Skeletal muscle cell (primary cell): ENCODE results near the gene TMTC2.
"Not testable (repeated sequence)": the region's sequence is repeated elsewhere in the genome, so short reads cannot be mapped to it uniquely, and the experiment has no call there.

Source experiments
- DNase-seq: peaks from one replicate; pipeline ENCODE4 v3.0.0-alpha.2; 2010; ENCODE audit warnings: low read depth
- H3K4me3 ChIP-seq: 2 replicates; pipeline ENCODE4 v1.5.1; 2011; ENCODE audit warnings: low read depth, mild to moderate bottlenecking, control low read depth, low read length, moderate library complexity

Gene TMTC2

DNA sequence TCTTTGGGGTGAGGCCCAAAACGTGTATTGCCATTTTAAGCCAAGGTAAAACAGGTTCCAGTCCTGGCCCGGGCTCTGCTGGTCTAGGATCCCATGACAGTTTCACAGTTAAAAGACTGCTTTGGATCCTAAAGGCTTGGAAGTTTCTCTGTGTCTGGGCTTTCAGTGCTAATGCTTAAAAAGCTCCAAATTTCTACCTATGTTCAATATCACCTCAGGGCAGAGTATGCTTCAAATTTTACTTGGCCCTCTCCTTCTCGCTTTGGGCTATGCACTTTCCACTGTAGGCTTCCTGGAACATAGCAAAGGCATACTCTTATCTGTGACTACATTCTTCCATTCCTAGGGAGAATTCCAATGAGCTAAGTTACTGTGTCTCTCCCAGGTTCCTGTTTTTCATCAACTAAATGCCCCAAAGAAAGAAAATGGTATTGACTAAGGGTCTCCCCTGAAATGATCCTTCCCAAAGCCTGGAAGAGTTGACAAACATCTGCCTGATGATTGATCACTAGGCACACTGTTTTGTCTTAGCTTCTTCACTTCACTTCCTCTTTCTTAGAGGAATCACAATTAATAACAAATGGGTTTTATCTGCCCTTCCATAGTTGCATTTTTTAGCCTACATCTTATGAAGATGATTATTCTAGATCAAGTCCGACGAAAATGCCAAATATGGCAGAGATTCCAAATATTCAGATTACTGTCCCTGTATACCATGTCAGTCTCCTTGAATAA, 79.4 kb downstream of the TMTC2 start:
- no peak overlapping the region for H3K4me3 ChIP-seq
- no peak for DNase-seq

DNA sequence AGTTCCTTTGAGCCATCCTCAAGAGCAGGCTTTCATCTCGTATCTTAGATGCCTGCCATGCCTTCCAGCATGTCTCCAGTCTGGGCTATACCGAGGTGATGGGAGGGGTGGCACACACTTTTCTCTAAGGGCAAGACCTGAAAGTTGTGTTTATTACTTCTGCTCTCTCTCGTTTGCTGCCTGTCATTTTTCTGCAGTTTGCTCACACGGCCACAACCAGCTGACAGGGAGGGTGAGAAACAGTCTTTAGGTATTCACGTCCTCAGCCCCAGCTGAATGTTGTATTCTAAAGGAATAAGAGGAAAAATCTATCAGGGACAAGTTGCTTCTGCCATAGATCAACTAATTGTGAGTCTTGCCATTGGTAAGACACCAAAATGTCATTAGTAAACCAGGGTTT, 88.0 kb downstream of the TMTC2 start:
- no peak overlapping the region for H3K4me3 ChIP-seq
- DNase-seq = no peak

DNA sequence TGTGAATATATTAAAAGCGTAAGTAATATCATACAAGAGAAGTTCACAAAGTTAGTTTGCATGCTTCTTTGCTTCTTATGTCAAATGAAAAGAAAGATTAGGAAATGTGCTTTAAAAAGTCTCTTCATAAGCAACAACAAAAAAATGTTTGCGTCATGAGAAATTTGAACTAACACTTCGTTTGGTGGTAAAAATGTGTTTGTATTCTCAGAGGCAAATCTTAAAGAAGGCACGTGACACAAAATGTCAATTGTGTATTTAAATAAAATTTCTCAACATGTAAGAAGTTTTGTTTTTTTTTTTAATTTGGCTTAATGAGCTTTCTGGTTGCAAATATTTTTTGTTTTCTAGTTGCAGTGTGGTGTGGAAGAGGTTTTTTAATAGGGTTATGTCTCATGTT, 93.8 kb downstream of the TMTC2 start:
- DNase-seq = no peak
- H3K4me3 ChIP-seq = no peak overlapping the region

DNA sequence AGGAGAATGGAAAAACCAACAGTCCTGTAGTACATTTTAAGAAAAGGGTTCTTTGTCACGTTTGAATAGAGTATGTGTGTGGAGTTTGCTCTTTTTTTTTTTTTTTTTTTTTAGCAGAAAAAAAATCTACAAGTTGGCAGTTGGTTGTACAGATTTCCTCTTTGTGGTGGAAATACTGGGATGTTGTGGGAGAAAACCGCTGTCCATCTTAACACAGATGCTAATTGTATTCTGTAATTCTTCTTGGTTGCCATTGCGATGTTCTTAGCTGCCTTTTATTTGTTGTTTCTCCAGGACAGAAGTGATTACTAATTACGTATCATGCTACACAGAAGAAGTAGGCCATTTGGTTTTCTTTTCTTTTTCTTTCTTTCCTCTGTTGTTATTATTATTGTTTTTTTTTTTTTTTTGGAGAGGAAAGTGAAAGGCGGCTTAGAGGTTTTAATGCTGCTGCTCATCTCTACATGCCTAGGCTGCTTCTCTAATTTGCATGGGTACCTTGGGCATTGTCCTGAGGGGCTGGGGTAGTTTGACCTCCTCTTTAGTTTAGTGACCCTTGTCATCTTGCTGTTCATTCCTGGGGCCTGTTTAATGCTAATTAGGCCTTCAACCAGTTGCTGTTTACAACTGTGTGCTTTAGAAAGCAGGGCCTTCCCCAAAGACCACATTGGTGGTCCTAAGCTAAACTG, 94.7 kb downstream of the TMTC2 start:
- DNase-seq = no peak
- no peak overlapping the region for H3K4me3 ChIP-seq

DNA sequence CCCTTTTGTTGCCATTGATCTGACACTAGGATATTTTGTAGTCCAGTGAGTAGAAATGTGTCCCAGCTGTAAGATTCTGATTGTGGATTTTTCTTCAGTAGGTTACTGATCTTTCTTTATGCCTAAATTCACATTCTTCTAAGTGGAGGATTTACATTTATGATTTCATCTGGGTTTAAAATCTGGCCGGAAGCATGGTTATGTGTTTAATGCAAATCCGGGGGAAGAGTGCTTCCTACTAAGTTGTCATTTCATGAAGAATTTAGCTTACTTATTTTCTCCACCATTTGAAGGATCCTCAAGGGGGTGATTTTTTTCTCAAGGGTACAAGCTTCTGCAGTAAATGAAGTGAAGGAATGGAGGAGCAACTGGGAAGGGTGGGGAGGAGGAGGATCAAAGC, 96.7 kb downstream of the TMTC2 start:
- H3K4me3 ChIP-seq = no peak overlapping the region
- DNase-seq = no peak

DNA sequence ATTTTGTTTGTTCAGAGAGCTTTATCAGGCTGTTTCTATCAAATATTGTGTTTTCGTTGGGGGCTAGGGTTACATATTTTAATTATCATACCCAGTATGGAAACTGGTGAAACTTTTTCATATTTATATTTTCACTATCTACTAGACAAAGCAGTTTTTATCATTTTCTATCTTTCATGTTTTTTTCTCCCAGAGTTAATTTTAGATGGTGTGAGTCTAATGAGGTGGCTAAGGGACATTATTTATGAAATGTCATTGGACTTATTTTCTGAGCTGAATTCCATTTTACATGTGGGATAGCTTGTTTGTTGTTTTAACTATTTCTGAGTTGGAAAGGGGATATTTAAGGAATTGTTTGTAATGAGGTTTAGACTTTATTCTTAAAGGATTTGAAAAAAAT, 100.3 kb downstream of the TMTC2 start:
- no peak overlapping the region for H3K4me3 ChIP-seq
- no peak for DNase-seq

DNA sequence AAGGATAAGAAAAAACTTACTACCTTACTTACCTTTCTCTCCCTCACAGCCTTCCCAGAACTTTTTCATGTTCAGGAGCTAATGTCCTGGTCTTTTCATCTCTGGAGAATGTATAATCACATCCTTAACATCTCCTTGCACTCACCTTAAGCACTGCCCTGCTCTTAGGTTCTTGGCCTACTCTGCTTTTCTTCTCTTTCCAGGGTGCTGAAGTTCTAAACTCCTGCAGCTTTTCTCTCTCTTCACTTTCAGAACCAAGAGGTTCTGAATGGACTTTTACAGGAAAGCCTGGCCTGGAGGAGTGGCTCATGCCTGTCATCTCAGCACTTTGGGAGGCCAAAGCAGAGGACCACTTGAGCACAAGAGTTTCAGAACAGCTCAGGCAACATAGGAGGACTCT, 101.9 kb downstream of the TMTC2 start:
- no peak for DNase-seq
- no peak overlapping the region for H3K4me3 ChIP-seq

DNA sequence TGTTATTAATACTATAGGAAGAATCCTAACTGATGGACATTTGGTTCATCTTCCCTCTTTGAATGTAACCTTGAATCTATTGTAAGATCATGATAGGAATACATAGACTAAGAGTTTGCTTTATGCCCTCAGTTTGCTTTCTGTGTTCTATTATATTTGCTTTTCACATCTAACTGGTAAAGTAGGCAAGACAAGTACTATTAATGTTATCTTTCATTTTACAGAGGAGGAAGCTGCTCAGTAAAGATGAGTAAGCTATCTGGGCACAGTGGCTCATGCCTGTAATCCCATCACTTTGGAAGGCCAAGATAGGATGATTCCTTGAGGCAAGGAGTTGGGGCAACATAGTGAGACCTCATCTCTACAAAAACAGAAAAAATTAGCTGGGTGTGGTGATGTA, 103.0 kb downstream of the TMTC2 start:
- no peak overlapping the region for H3K4me3 ChIP-seq
- DNase-seq = no peak

DNA sequence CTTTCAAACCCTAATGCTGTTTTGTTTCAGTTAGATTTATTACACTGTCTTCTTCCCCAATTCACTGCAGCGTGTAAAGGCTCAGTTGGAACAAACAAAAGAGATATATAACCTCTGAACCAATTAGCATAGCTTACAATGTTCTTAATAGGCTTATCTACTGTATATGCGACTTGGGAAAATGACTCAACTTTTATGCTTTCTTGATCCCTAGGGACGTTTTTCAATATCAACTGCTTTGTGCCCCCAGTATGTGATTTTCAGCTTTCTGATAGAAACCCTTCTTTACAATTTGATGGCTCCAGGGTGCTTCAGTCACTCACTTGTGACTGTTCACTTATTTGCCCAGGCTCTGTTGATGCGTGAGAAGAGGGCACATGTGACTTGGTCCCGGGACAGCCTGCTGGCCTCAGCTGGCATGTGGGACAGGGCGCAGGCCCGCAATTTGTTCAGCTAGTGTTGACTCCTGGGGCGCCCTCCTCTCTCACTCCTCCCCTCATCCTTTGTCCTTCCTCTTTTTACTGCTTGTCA, 107.1 kb downstream of the TMTC2 start:
- DNase-seq = no peak
- no peak overlapping the region for H3K4me3 ChIP-seq

DNA sequence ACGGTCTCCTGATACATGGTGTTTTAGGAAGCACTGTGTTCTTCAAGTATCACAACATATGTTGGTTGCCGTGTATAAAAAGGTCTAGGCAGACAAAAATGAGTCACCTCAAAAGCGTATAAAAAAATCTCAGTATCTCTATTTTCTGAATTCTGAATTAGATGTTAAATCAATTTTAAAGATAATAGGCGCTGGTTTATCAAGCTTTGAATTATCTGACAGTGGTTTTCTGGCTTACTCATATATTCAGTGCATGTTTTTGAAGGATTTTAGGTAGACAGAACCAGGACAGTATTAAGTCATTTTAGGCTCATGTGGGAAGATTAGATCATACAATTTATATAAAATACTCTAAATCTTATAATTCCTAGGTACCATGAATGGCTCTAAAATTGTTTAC, 110.8 kb downstream of the TMTC2 start:
- no peak for DNase-seq

DNA sequence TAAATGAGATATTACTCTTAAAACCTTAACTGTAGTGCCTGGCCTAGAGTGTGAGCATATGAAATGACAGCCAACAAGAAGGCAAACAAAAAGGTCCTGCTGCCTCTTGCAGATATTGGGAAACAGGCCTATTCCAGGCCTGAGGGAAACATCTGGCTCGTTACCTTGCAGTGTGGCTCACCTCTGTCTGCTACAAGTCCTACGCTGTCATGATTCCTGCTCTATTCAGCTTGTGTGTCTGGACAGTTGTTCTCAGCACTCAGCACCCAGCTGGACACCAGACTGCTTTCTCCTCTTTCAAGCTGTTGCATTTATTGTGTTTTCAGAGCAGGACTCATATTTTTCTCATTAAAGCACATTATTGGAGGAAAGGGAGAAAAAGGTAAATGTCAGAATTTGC, 113.5 kb downstream of the TMTC2 start:
- DNase-seq = no peak
- H3K4me3 ChIP-seq = no peak overlapping the region

More for the DNA sequence above, 110.8 kb downstream of the TMTC2 start:
- no peak overlapping the region for H3K4me3 ChIP-seq

DNA sequence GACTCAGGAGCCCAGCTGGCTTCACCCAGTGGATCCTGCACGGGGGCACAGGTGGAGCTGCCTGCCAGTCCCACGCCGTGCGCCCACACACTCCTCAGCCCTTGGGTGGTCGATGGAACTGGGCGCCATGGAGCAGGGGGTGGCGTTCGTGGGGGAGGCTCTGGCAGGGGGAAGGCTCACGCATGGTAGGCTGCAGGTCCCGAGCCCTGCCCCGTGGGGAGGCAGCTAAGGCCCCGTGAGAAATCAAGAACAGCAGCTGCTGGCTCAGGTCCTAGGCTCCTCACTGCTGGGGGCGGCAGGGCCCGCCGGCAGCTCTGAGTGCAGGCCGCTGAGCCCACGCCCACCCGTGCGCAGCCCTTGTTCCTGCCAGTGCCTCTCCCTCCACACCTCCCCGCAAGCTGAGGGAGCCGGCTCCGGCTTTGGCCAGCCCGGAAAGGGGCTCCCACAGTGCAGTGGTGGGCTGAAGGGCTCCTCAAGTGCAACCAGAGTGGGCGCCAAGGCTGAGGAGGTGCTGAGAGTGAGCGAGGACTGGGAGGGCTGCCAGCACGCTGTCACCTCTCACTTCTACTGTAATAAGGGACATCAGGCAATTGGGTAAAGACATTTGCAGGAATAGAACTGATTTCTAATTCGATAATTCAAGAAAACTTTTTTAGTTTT, 115.4 kb downstream of the TMTC2 start:
- no peak overlapping the region for H3K4me3 ChIP-seq
- DNase-seq = no peak

DNA sequence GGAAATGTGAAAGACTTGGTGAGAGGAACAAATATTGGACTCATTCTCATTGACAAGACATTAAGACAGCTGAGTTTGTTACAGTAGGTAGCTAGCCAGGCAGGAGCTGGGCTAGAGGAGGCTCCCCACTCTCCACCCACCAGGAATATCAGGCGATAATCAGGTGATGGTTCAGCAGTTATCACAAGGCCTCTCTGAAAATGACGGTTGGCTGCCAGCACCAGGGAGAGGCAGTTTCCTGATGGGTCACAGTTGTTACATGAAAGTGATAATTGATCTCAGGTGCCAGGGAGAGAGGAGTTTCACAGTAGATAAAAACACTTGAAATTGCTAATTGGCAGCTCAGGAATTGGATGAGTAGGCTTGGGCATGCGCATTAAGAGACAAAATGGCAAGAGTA, 116.5 kb downstream of the TMTC2 start:
- H3K4me3 ChIP-seq = no peak overlapping the region

DNA sequence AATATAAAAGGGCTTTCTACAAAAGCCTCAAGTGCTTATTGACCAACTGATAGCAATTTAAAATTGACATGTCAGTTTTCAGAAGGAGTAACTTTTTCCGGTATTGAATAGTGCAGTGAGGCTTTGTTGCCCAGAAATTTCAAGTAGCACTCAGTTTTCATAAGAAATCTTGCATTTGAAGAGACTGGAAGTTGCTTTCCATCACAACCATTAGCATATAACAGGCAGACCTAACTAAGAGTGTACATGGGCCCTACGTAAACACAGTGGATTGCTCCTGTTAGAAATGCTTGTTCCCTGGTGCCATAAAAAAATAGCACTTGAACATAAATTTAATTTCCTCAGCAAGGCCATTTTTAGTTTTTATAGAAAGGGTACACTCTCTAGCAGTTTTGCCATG, 117.9 kb downstream of the TMTC2 start:
- no peak for DNase-seq
- no peak overlapping the region for H3K4me3 ChIP-seq

More for the DNA sequence above, 116.5 kb downstream of the TMTC2 start:
- DNase-seq = no peak

DNA sequence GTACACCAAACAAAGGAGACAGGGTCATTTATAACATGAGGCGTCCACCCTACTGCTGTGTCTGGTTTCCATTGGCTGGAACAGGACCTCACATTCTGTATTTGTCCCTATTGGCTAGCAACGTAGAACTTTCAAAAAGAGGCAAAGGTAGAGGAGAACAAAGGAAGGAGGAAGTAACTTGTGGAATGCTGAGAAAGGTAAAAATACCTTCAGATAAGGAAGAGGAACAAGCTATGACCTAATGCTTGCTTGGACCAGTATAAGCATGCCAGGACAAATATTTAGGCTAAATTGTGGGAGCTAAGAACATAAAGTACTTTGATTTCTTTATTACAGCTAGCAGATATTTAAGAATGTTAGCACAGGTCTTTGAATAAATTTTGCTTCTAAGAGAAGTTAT, 118.3 kb downstream of the TMTC2 start:
- not testable (repeated sequence) for DNase-seq, H3K4me3 ChIP-seq

DNA sequence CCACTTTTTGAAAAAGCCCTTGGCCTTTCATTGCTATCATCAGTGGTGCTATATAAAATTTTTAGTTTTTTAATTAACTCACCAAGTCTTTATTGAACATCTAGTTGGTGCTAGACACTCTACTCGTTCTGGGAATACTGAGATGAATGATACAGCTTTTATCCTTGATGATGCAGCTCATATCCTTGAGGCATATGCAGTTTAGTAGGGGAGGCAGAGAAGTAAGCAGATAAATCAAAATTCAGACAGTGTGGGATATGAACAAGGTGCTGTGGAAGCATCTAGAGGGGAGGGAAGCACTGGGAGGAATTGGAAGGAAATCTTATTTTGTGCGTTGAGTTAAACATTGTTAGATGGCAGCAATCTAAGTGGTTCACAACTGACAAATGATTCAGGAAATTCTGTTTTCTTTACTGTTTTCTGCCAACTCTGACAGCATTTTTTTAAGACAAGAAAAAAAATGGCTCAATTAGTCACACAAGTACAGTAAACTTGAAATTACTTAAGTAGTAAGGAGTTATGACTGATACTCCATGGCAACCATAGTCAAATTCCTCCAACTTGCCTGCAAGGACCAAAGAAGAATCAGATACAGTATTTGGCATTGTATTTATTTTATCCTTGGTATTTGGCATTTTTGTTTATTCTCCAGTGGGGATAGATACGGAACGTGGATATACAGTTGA, 119.2 kb downstream of the TMTC2 start:
- H3K4me3 ChIP-seq = no peak overlapping the region
- DNase-seq = no peak

DNA sequence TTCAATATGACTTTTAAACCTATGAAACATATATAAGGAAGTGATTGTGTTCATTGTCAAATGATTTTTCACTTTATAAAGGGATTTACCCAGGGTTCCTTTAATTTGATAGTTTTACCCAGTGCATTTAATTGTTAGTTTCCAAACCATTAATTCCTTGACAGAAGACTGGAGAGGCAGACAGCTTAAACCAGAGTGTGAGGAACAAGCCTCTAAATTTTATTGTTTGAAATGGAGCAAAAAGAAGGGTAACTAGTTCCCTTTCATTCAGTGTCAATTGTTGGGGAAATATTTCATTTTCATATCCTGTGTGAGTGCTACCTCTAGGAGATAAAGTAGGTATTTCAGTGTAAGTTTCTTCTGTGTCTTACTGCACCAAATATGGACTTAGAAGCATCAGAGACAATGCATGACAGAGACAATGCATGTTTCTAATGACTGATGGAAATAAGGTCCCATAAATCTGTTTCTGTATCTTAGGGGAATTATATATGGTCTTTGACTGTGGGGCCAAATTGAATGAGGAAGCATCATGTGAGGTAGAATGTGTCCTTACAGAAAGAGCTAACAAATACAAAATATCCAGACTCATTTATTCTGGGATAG, 120.5 kb downstream of the TMTC2 start:
- no peak overlapping the region for H3K4me3 ChIP-seq
- no peak for DNase-seq

DNA sequence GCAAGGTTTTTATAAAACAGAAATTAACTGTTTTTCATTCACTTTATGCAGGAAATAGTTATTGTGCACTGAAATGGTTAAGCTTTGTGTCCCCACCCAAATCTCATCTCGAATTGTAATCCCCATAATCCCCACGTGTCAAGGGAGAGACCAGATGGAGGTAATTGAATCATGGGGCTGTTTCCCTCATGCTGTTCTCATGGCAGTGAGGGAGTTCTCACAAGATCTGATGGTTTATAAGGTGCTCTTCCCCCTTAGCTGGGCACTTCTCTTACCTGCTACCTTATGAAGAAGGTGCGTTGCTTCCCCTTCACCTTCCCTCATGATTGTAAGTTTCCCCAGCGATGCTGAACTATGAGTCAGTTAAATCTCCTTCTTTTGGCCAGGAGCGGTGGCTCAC, 123.9 kb downstream of the TMTC2 start:
- no peak overlapping the region for H3K4me3 ChIP-seq
- DNase-seq = no peak

DNA sequence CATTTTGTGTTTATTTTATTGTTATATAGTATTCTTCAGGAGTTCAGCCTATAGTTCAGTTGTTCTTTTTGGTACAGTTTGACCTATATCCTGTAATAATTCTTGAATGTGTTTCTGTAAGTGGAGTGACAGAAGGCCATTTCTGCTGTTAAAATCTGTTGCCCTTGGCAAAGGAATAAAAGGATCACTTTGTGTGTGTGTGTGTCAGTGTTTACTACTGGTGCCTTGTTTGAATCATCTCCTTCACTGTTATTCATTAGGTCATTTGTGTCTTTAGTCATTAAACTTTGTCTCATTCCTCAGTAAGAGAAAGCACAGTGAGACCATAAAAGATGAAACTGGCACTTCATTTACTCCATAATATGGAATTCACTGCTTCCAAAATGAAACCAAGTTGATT, 130.7 kb downstream of the TMTC2 start:
- DNase-seq = peak; percentile 2
- H3K4me3 ChIP-seq = no peak overlapping the region
